Measurements from ENCODE around the gene FNBP1L. TPM values are rescaled to one million over a fixed set of nuclear protein-coding genes. Genes with fewer than 3 reads are reported as not detected.

FNBP1L gene
- total and polyA plus RNA-seq, 2 of the 8 experiments (the other 6 are each of a cell fraction or from before 2014, with no cell fraction given): 48.9 to 95.9 TPM

GRCh38 chr1:93587354-93587753 is 139.4 kb downstream of the FNBP1L start (continued):
- TF ChIP-seq YY1 (IDR thresholded peaks at IDR 0.05; ENCODE audit: low read depth, low read length) (no peak), SIX5 (IDR thresholded peaks at IDR 0.05; ENCODE audit: low read depth, low read length) (no peak), HDAC2 (IDR thresholded peaks at IDR 0.05; ENCODE audit: borderline replicate concordance in 1 of 2, low read depth in 2 of 2, low read length in 2 of 2) (no peak), RBBP5 (IDR thresholded peaks at IDR 0.05; ENCODE audit: borderline replicate concordance, low read depth, low read length) (no peak), BRCA1 (IDR thresholded peaks at IDR 0.05; ENCODE audit: low read depth, low read length) (no peak), KDM1A (IDR thresholded peaks at IDR 0.05; ENCODE audit: borderline replicate concordance, low read length) (no peak)

Measured in H1 (cell line).